ENCODE results near the gene CPT2.

GRCh38 chr1:53203466-53203865 lies 6.8 kb downstream of the CPT2 start:
- TF ChIP-seq CTCF (conservative IDR thresholded peaks at IDR 0.05; ENCODE audit: low read depth, low read length) (no peak), EZH2 (IDR thresholded peaks at IDR 0.05; ENCODE audit: borderline replicate concordance, low read depth, low read length, poor library complexity, severe bottlenecking) (no peak)
